PFSK-1 (cell line): Measurements from ENCODE around the gene MRS2.

Experiments
- POLR2AphosphoS5 ChIP-seq: IDR thresholded peaks from 2 replicates; pipeline ENCODE4 v1.6.1; 2012; ENCODE audit warnings: low read depth, mild to moderate bottlenecking, control low read depth, low read length, moderate library complexity
- TAF1 ChIP-seq: IDR thresholded peaks from 2 replicates; pipeline ENCODE4 v1.6.1; 2012; ENCODE audit warnings: low read length, control low read depth, borderline replicate concordance; ENCODE audit not compliant: insufficient read depth
- TF ChIP-seq, protein P1 (sequence below), 2 experiments: IDR thresholded peaks; 2 replicates each; pipeline versions ENCODE4 v1.6.1 to v1.8.0; 2011 to 2012; ENCODE audit warnings: low read depth in 2 of 2, low read length in 2 of 2, control low read depth in 1 of 2, inconsistent platforms in 1 of 2, mild to moderate bottlenecking in 1 of 2, moderate library complexity in 1 of 2; ENCODE audit not compliant: insufficient read depth in 1 of 2

GRCh38 chr6:24431045-24431451, 28.3 kb downstream of the MRS2 start:
- no peak for TF ChIP-seq POLR2AphosphoS5
- TF ChIP-seq, protein P1, sequence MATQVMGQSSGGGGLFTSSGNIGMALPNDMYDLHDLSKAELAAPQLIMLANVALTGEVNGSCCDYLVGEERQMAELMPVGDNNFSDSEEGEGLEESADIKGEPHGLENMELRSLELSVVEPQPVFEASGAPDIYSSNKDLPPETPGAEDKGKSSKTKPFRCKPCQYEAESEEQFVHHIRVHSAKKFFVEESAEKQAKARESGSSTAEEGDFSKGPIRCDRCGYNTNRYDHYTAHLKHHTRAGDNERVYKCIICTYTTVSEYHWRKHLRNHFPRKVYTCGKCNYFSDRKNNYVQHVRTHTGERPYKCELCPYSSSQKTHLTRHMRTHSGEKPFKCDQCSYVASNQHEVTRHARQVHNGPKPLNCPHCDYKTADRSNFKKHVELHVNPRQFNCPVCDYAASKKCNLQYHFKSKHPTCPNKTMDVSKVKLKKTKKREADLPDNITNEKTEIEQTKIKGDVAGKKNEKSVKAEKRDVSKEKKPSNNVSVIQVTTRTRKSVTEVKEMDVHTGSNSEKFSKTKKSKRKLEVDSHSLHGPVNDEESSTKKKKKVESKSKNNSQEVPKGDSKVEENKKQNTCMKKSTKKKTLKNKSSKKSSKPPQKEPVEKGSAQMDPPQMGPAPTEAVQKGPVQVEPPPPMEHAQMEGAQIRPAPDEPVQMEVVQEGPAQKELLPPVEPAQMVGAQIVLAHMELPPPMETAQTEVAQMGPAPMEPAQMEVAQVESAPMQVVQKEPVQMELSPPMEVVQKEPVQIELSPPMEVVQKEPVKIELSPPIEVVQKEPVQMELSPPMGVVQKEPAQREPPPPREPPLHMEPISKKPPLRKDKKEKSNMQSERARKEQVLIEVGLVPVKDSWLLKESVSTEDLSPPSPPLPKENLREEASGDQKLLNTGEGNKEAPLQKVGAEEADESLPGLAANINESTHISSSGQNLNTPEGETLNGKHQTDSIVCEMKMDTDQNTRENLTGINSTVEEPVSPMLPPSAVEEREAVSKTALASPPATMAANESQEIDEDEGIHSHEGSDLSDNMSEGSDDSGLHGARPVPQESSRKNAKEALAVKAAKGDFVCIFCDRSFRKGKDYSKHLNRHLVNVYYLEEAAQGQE (IDR thresholded peaks at IDR 0.05; ENCODE audit: insufficient read depth in 1 of 2, low read depth in 2 of 2, low read length in 2 of 2) = no peak
- no peak for TF ChIP-seq TAF1
